Naive thymus-derived CD8-positive, alpha-beta T cell (primary cell): Measurements from ENCODE around the gene GSDME. TPM values are rescaled to one million over a fixed set of nuclear protein-coding genes. Genes with fewer than 3 reads are reported as not detected.

Experiments
- ATAC-seq, 2 donors: fragments of 150-1000 bp; cut with Tn5 transposase in 1 of 2; sonication (Bioruptor Pico), chemical (Tn5 transposase) in 1 of 2; 1 replicate in 1 of 2; 2 replicates in 1 of 2; pipeline ENCODE4 v1.10.0; 2021; ENCODE audit warnings: mild to moderate bottlenecking in 2 of 2, moderate library complexity in 2 of 2
- POLR2A ChIA-PET: fragments of 350-600 bp; sonication (Branson Sonifier 250); formaldehyde crosslinking; loops from one replicate; lab custom pipeline; 2021; ENCODE audit warnings: antibody characterized with exemption; lab: Charles Lee
- DNase-seq, 10 donors: peaks; one replicate each; pipeline versions ENCODE4 v3.0.0 to v3.0.0-alpha.2; 2020 to 2022
- H3K27ac Mint-ChIP-seq, 10 donors: one replicate each; pipeline ENCODE4 v1.8.0; 2020 to 2022; ENCODE audit warnings: mild to moderate bottlenecking in 10 of 10, mixed read lengths in 10 of 10, moderate library complexity in 4 of 10, inconsistent platforms in 1 of 10
- H3K27me3 Mint-ChIP-seq, 5 donors: one replicate each; pipeline ENCODE4 v1.8.0; 2021 to 2022; ENCODE audit warnings: mixed read lengths in 5 of 5
- H3K36me3 Mint-ChIP-seq, 3 donors: one replicate each; pipeline ENCODE4 v1.8.0; 2020 to 2022; ENCODE audit warnings: mixed read lengths in 3 of 3, mild to moderate bottlenecking in 2 of 3, inconsistent platforms in 1 of 3
- H3K4me1 Mint-ChIP-seq, 4 donors: one replicate each; pipeline ENCODE4 v1.8.0; 2021 to 2022; ENCODE audit warnings: mixed read lengths in 4 of 4
- H3K4me3 Mint-ChIP-seq, 10 donors: one replicate each; pipeline ENCODE4 v1.8.0; 2020 to 2022; ENCODE audit warnings: mild to moderate bottlenecking in 10 of 10, mixed read lengths in 10 of 10, moderate library complexity in 6 of 10, inconsistent platforms in 1 of 10
- H3K9me3 Mint-ChIP-seq, 9 donors: one replicate each; pipeline ENCODE4 v1.8.0; 2020 to 2022; ENCODE audit warnings: mixed read lengths in 9 of 9, mild to moderate bottlenecking in 3 of 9, inconsistent platforms in 1 of 9, moderate library complexity in 1 of 9
- polyA plus RNA-seq, 3 donors: library from polyadenylated mRNA; unstranded; fragments of 300-500 nt; fragmentation: Illumina TruSeq; gene quantifications; one replicate each; pipeline ENCODE4 v1.2.3, GENCODE V29; 2021
- total RNA-seq, 8 experiments: library from RNA in 2 of 8; stranded (reverse) in 2 of 8; gene quantifications; one replicate each; pipeline ENCODE4 v1.2.3 and lab custom pipeline; 2021 to 2026

Gene GSDME
- total and polyA plus RNA-seq, 5 experiments from 2014 or later = 0.07 to 0.30 (median 0.25) TPM; not detected in 1

DNA sequence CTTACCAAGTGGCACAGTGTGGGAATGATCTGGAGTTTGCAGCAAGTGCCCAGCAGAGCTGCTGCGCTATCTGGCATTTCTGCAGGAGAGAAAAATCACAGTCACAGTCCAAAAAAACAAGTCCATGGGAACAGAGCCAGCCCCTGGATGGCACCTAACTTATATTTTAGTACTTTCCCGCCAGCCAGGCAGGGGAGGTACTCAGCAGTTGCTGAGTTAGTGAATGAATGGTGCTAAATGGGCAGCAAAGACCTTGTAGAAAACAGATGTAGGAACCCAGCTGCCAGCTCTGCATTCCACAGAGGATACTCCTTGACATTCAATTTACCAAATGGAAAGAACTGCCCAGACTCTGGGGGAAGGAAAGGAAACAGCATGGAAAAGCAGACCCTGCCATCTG lies 54.5 kb downstream of the GSDME start:
- Mint-ChIP-seq H3K9me3 (no peaks in the 10 kb centered on the region), H3K36me3 (peaks cover 0 to 7% (median 0%) of the 10 kb centered on the region in 3 donors), H3K27ac (no peak overlapping the region), H3K4me1 (peaks cover 0 to 8% (median 2%) of the 10 kb centered on the region in 4 donors), H3K4me3 (no peak overlapping the region), H3K27me3 (no peaks in the 10 kb centered on the region)
- DNase-seq (no peak), ATAC-seq (no peak)
- POLR2A ChIA-PET = no interaction called here

DNA sequence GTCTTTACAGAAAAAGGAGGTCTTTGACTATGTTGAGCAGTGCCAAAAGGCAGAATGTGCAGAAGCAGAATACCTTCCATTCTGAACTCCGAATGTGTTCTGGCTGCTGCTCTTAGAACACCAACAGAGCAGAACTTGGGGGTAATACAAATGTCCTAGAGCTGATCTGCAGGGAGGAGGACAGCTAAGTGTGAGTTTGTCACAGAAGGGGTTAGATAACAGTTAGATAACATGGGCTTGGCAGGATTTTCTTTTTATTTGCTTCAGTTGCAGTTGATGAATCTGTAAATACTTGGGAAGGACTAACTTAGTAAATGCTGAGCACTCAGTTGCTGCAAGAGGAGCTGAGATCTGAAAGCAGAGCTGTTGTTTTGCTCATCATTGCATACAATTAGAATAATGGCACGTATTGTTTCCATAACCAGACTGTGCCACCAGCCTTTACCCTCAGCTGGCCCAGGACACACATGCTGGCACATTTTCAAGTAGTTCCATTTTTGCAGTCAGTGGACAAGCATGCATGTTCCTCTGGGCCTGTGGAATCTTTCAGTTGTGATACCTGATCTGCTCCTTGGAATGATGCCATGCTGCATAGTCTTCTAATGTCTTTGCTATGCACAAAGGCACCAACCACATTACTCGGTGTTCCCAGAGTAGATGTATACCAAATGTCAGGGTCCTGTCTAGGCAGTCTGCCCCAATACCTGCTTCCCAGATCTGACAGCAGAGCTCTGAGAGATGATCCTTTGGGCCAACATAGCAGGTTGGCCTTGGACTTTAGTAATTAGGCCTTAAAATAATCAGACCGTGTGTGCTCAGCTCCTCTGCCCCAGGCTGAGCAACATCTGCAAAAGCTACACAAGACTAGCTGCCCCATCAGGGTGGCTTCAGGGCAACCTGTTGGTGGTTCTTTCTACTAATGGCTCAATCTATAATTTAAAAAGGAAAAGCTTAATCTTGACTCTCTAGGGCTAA lies 55.7 kb downstream of the GSDME start:
- Mint-ChIP-seq H3K27ac (peak overlapping the region in 2 of 10 donors; percentile 23 to 42), H3K36me3 (peaks cover 0 to 10% (median 3%) of the 10 kb centered on the region in 3 donors), H3K27me3 (no peaks in the 10 kb centered on the region), H3K4me3 (no peak overlapping the region), H3K9me3 (no peaks in the 10 kb centered on the region), H3K4me1 (peaks cover 0 to 8% (median 2%) of the 10 kb centered on the region in 4 donors)
- no peak for DNase-seq
- POLR2A ChIA-PET = no interaction called here
- ATAC-seq = no peak

DNA sequence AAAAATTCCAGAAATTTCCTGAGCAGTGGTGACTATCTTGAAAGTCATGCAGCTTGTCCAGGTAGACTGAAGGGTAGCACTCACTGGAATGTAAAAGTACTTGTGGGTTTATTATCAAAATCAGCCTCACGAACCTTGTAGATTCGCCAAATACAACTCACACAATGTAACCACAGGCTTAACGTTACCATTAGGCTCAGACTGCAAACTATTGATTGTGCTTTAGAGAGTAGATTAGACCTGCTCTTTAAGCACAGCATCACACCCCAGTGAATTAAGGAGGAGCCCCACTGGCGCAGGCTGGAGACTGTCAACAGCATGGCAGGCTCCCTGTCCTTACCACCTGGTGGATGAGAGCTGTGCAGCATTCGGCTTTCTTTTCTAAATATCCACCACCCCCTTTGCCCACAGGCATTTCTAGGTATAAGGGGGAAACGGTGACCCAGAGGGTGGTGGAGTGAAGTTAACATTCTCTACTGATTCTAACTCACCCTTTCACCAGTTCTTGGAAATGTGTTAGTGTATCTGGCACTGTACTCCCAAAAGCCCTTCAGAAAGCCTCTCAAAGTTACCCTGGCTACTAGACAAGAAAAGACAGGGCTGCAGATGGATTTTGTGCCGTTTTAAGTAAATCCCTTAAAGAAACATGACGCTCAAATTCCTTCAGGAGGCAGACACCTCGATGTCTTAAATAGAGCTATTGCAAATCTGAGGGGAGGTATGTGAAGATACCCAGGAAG lies 56.6 kb downstream of the GSDME start:
- H3K27me3 Mint-ChIP-seq = no peaks in the 10 kb centered on the region
- H3K4me3 Mint-ChIP-seq = no peak overlapping the region
- DNase-seq (no peak), ATAC-seq (no peak)
- H3K4me1 Mint-ChIP-seq = peaks cover 0 to 8% (median 2%) of the 10 kb centered on the region in 4 donors
- H3K9me3 Mint-ChIP-seq = no peaks in the 10 kb centered on the region
- peaks cover 0 to 14% (median 3%) of the 10 kb centered on the region in 3 donors for H3K36me3 Mint-ChIP-seq
- peak overlapping the region in 1 of 10 donors; percentile 42 for H3K27ac Mint-ChIP-seq
- POLR2A ChIA-PET = no interaction called here

DNA sequence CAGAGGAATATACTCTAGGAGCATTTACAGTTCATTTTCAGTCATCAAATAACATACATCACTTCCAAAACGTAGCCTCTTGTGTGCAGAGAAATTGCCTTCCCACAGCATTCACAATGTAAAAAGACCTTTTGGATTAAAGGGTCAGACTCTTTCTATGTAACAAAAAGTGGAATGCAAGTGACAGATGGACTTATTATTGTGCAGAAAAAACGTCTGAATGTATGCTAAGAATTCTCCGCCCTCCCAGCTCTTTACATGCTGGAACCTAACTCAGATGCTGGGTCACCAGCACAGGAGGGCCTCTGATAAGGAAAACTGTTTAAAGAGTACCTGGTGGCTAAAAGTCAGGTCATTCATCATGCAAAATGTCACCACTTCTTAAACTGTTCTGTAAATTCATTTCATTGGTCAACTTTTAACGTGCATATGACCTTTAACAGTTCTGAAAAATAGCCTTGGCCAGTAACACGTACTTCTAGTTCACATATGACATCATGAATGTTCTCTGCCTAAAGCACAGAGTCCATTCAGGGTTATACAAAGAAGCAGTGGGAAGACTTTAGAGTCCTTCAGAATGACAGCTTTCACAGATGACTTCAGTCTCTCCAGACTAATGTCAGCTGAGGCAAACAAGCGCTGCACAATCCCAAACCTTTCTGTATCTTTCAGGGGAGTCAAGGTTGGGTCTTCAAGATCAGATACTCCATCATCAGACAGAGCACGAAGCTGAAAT lies 58.6 kb downstream of the GSDME start:
- Mint-ChIP-seq H3K27me3 (no peaks in the 10 kb centered on the region), H3K4me1 (no peaks in the 10 kb centered on the region), H3K9me3 (no peaks in the 10 kb centered on the region), H3K27ac (no peak overlapping the region), H3K36me3 (peaks cover 0 to 28% (median 16%) of the 10 kb centered on the region in 3 donors), H3K4me3 (no peak overlapping the region)
- DNase-seq = no peak
- no peak for ATAC-seq
- POLR2A ChIA-PET = no interaction called here

DNA sequence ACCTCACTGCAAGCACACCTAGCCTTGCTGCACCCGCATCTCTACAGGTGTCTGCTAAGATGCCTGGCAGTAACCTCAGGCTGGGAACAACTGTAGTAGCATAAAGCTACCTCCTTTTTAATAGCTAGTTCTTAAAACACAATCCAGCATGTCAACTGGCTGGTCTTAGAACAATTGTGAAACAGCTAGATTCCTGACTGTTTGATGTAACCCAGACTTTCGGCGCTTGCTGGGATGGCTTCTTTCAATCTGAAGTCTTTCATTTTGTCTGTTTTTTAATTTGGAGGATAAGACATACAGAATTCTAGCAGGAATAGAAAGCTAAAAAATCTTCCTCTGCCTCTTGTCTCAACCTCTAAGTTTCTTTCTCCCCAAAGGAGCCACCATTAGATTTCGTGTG lies 59.8 kb downstream of the GSDME start:
- Mint-ChIP-seq H3K36me3 (peaks cover 0 to 31% (median 26%) of the 10 kb centered on the region in 3 donors), H3K4me1 (no peaks in the 10 kb centered on the region), H3K27me3 (no peaks in the 10 kb centered on the region), H3K9me3 (no peaks in the 10 kb centered on the region), H3K27ac (no peak overlapping the region), H3K4me3 (no peak overlapping the region)
- POLR2A ChIA-PET = no interaction called here
- no peak for DNase-seq
- ATAC-seq = no peak

DNA sequence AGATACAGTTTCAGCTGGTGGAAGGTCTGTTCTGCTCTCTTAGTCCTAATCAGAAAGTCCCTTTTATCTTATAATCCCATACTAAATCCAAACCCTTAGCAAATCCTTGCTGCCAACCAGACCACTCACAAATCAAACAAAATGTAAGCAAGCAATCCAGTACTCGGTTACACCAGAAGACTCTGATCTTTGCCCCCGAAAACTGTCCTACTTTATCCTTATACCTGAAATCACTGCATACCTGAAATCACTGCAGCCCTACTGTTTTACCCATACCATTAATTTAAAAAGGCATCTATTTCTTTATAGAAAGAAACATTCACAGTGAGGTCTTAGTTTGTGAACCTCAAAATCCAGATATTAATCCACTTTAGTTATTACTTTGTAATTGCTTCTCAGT lies 64.7 kb downstream of the GSDME start:
- no peak overlapping the region for H3K27ac Mint-ChIP-seq
- POLR2A ChIA-PET = no interaction called here
- H3K36me3 Mint-ChIP-seq = peaks cover 0 to 46% (median 42%) of the 10 kb centered on the region in 3 donors
- no peaks in the 10 kb centered on the region for H3K4me1 Mint-ChIP-seq
- DNase-seq = no peak
- no peak overlapping the region for H3K4me3 Mint-ChIP-seq
- no peaks in the 10 kb centered on the region for H3K9me3 Mint-ChIP-seq
- H3K27me3 Mint-ChIP-seq = no peaks in the 10 kb centered on the region
- ATAC-seq = no peak

DNA sequence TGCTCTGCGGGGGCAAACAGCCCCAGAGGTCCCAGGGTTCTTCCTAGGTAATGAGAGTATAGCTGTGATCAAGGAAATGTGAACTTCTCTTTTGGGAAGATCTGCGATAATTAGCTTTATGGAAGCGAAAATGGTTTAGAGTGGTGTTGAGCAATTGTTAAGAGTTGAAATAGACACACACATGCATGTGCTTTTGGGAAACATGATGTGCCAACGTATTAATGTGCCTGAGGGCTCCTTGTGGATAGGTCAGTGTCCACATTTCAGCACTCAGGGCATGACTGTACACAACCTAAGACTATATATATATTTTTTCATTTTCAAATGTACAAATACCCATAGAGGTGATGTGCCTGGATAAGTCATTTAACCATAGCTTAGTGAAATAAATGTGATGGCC lies 67.0 kb downstream of the GSDME start:
- Mint-ChIP-seq H3K4me3 (no peak overlapping the region), H3K9me3 (no peaks in the 10 kb centered on the region), H3K36me3 (peaks cover 12 to 60% (median 47%) of the 10 kb centered on the region in 3 donors), H3K27me3 (no peaks in the 10 kb centered on the region), H3K4me1 (no peaks in the 10 kb centered on the region), H3K27ac (no peak overlapping the region)
- POLR2A ChIA-PET = no interaction called here
- DNase-seq (no peak), ATAC-seq (no peak)

DNA sequence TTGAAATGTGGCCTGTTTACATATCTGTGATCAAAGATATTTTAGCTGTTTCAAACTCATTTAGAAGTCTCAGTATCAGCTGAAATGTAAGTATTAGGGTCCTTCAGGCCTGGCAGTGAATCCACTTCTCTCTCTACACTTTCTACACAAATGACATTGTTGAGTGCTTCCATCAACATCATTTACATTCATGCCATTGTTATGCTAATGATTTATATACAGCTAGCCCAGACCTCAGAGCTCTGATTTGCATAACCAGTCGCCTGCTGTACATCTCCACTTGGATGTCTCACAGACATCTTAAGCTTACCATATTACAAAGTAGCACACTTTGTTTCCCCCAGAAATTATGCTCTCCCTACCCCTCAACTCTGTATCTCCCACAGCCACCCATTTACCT lies 71.6 kb downstream of the GSDME start:
- H3K9me3 Mint-ChIP-seq = no peaks in the 10 kb centered on the region
- H3K27me3 Mint-ChIP-seq = no peaks in the 10 kb centered on the region
- no peak overlapping the region for H3K4me3 Mint-ChIP-seq
- POLR2A ChIA-PET = interaction anchor here (0.7 kb wide), 1 partner anchor 1006 kb away, joined by 4 read pairs; no protein-coding TSS in a partner anchor
- ATAC-seq (no peak), DNase-seq (no peak)
- H3K4me1 Mint-ChIP-seq = peaks cover 0 to 1% (median 0%) of the 10 kb centered on the region in 4 donors
- H3K27ac Mint-ChIP-seq = no peak overlapping the region
- peaks cover 28 to 68% (median 58%) of the 10 kb centered on the region in 3 donors for H3K36me3 Mint-ChIP-seq

DNA sequence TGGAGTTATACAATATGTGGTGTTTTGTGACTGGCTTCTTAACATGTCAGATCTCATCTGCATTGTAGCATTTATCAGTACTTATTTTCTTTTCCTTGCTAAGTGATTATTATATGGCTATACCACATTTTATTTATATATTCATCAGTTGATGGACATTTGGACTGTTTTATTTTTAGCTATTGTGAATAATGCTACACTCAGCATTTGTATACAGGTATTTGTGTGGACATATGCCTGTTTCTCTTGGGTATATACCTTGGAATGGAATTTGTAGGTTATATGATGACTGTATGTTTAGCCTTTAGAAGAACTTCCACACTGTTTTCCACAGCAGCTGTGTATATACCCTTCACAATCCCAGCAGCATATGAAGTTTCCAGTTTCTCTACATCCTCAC lies 86.5 kb downstream of the GSDME start:
- Mint-ChIP-seq H3K27me3 (no peaks in the 10 kb centered on the region), H3K4me1 (peaks cover 0 to 6% (median 1%) of the 10 kb centered on the region in 4 donors), H3K27ac (peak overlapping the region in 1 of 10 donors; percentile 1), H3K9me3 (no peaks in the 10 kb centered on the region), H3K36me3 (peaks cover 0 to 40% (median 26%) of the 10 kb centered on the region in 3 donors), H3K4me3 (no peak overlapping the region)
- DNase-seq (no peak), ATAC-seq (no peak)
- POLR2A ChIA-PET = no interaction called here

DNA sequence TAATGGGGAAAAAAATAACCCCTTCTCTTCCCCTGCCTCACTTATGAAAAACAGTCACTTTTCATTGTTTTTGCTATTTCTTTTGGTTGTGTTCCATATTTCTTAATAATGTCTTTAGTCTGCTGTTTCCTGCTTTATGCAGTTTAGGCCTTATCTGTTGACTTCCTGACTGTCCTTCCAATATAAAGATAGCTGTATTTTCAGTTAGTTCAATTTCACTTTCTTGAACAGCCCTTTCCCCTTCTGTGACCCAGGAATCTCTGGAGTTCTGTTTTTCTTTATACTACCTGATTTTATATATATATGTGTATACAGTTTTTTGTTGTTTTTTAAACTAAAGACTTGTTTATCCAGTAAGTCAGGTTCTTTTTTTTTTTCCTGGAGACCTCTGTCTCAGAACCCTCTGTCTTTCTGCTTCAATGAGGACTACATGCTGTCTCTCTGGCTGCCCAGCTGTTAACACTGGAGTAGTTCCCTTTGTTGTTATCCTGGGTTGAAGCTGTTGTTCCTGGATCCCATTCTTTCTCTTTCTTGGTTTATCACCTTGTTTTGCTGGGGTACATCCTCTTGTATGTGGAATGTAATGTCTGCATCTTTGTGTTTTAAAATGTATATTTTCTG lies 87.2 kb downstream of the GSDME start:
- ATAC-seq = no peak
- Mint-ChIP-seq H3K9me3 (no peaks in the 10 kb centered on the region), H3K27ac (peak overlapping the region in 1 of 10 donors; percentile 1), H3K36me3 (peaks cover 0 to 47% (median 26%) of the 10 kb centered on the region in 3 donors), H3K27me3 (no peaks in the 10 kb centered on the region), H3K4me3 (no peak overlapping the region), H3K4me1 (peaks cover 0 to 6% (median 1%) of the 10 kb centered on the region in 4 donors)
- POLR2A ChIA-PET = interaction anchor here (0.6 kb wide), 1 partner anchor 71 kb away, joined by 3 read pairs; no protein-coding TSS in a partner anchor
- no peak for DNase-seq

DNA sequence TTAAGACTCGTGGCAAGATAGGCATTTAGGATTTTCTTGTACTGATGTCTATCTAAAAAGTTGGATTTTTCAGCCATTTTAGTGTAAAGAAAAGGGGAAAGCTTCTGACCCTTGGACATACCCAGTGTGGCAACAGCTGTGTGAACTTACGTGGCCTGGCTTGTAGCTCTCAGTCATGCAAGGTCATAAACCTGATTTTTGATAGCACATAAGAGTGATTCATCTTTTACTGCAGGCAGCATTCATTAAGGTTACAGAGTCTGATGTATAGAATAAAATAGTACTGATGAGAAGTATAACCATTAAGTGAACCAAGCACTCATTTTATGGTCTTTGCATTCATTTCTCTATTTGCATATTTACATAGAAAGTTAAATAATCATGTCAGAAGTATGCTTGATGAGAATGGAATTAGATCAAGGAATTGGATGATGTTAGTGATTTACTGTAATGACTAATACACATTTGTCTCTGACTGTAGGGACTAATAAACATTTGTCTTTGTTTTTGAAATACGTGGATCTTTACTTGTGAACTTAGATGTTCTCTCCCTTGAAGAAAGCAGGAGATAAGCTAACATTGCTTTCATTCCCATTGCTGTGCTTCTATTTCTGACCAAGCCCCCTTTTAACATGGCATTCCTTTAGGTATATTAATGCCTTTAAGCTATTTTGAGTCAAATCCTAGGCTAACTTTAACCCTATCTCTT lies 88.2 kb downstream of the GSDME start:
- Mint-ChIP-seq H3K27ac (no peak overlapping the region), H3K4me3 (no peak overlapping the region), H3K4me1 (peaks cover 0 to 6% (median 1%) of the 10 kb centered on the region in 4 donors), H3K36me3 (peaks cover 0 to 45% (median 20%) of the 10 kb centered on the region in 3 donors), H3K9me3 (no peaks in the 10 kb centered on the region), H3K27me3 (no peaks in the 10 kb centered on the region)
- POLR2A ChIA-PET = no interaction called here
- DNase-seq (no peak), ATAC-seq (no peak)
